Left renal pelvis (tissue), 4 donors: ENCODE results near the gene RNF13. TPM values are rescaled to one million over a fixed set of nuclear protein-coding genes. Genes with fewer than 3 reads are reported as not detected.
"Not testable (repeated sequence)": the region's sequence is repeated elsewhere in the genome, so short reads cannot be mapped to it uniquely, and the experiment has no call there.

ENCODE experiments used
- DNase-seq, 4 donors: peaks; one replicate each; pipeline ENCODE4 v3.0.0-alpha.2; 2013; ENCODE audit warnings: low read depth in 4 of 4, low spot score in 3 of 4
- polyA plus RNA-seq, 4 donors: library from polyadenylated mRNA; unstranded; fragments of 120-200 nt; gene quantifications; one replicate each; pipeline ENCODE4 v1.2.1, GENCODE V29; 2013; ENCODE audit not compliant: insufficient read length in 4 of 4

RNF13 gene
- polyA plus RNA-seq, 4 donors, result 77.2 to 118 (median 89.8) TPM

DNA sequence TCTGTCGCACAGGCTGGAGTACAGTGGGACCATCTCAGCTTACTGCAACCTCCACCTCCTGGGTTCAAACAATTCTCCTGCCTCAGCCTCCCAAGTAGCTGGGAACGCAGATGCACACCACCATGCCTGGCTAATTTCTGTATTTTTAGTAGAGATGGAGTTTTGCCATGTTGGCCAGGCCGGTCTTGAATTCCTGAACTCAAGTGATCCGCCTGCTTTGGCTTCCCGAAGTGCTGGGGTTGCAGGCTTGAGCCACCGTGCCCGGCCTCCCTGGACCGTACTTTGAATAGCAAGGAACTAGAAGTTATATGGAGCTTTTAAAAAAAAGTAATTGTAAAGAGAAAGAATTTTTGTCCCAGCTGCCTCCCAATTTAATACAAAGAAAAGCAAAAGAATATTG, 12.3 kb upstream of the RNF13 start:
- DNase-seq, result no peak

DNA sequence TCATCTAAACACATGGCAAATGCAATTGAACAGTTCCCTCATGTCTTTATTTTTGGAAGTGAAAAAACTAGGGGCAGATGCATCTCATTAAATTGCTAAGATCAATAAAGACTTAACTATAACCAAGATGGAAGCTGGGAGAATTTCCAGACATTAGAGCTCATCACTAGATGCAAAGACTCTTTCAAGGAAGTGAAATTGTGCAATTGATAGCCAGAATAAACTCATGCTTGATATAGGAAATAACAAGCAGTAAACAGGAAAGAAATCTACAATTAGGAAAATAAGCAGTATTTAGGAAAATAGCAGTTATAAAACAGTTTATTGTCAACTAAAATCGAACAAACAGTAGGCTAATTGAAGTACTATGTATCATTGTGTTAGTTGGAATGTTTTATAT, 11.8 kb upstream of the RNF13 start:
- no peak for DNase-seq

DNA sequence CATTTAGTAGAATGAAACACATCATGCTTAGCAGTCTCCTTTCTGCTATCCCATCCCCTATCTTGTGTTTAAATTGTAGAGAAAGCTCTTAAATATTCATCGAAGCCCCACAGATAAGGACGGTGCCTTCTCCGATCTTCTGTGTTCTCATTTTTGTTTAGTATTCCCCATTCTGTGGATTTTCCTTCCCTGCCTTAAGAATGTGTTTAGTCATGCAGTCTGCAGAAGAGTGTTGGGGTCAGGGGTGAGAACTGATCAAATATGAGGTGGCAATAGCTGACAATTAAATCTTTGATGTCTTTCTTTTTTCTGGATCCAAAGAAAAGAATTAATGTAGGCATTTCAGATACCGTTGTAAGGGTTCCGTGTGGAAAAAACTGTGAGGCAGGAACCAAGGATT, 11.4 kb upstream of the RNF13 start:
- no peak for DNase-seq

DNA sequence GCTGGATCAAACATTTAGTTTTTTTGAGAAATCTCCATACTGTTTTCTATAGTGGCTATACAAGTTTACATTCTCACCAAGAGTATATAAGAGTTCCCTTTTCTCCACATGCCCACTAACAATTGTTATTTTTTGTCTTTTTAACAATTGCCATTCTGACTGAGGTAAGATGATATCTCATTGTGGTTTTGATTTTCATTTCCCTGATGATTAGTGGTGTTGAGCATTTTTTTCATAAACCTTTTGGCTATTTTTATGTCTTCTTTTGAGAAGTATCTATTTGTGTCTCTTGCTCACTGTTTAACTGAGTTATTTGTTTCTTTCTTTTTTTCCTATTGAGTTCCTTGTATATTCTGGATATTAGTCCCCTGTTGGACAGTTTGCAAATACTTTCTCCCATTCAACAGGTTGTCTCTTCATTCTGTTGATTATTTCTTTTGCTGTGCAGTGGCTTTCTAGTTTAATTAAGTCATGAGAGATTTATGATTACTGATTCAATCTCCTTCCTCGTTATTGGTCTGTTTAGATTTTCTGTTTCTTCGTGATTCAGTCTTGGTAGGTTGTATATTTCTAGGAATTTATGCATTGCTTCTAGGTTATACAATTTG, 6.7 kb upstream of the RNF13 start:
- no peak for DNase-seq

DNA sequence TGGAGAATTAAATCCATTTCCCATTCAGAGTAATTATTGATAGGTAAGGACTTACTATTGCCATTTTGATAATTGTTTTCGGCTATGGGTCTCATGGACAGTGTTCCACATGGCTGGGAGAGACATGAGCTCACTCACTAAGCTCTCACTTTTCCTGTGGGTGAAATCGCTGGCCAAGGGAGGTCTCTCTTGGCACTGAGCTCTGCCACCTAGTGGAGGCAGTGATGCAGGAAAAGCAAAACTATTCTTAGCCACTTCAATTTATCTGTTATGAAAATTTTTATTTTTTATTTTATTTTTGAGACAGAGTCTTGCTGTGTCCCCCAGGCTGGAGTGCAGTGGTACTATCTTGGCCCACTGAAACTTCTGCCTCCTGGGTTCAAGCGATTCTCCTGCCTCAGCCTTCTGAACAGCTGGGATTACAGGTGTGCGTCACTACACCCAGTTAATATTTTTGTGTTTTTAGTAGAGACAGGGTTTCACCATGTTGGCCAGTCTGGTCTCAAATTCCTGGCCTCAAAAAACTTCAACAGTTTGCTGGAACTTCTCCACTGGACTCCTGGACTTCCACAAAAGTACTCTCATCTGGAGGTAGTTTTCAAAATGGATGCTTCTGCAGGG, 4.7 kb upstream of the RNF13 start:
- peak in 3 of 4 donors; percentile 20 to 34 (median 27) for DNase-seq

DNA sequence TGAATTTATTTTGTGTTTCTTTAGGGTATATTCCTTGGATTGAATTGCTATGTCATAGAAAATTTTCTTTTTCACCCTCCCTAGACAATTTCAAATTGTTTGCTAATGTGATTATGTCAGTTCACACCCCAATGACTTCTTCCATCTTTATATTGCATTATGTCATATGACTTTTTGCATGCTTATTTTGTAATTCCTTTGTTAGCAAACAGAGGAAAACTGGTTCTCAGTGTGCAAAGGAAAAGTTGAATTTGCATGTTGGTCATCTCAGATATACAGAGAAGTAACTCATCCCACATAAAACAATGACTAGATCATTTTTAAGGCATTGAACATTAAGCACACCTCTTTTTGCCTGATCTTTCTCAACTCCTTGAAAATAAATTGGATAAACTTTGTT, 3.3 kb upstream of the RNF13 start:
- no peak for DNase-seq

DNA sequence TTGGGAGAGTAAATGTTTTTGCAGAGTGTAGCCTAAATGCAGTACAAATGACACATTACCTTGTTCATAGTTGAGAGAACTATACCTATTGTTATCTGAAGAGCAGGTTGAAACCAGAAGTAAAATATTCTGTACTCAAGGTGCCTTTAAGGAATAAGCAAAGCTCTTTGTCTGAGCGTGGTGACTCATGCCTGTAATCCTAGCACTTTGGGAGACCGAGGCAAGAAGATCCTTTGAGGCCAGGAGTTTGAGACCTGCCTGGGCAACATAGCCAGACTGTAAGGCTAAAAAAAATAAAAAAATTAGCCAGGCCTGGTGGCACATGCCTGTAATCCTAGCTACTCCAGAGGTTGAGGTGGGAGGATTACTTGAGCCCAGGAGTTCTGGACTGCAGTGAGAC, 2.2 kb upstream of the RNF13 start:
- DNase-seq, result no peak

DNA sequence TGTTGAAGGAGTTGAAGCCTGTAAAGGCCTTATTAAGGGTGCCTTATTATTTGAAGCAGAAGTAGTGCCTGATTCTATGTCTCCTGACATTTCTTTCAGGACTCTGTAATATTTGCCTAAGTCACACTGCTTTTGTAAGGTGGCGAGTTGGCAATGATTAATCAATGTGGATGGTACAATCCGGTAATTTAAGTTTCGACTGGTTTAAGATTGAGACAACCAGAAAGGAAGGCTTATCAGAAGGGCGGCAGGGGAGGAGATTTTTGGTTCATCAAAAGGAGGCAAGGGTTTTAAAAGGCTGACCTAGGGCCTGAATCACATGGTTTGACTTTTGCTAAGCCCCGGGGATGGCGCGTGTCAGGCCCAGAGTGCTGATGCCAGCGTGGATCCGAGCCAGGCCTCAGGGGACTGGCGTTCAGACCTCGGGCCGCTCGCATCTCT, 830 bp upstream of the RNF13 start:
- DNase-seq, result peak in 1 of 4 donors; percentile 20

DNA sequence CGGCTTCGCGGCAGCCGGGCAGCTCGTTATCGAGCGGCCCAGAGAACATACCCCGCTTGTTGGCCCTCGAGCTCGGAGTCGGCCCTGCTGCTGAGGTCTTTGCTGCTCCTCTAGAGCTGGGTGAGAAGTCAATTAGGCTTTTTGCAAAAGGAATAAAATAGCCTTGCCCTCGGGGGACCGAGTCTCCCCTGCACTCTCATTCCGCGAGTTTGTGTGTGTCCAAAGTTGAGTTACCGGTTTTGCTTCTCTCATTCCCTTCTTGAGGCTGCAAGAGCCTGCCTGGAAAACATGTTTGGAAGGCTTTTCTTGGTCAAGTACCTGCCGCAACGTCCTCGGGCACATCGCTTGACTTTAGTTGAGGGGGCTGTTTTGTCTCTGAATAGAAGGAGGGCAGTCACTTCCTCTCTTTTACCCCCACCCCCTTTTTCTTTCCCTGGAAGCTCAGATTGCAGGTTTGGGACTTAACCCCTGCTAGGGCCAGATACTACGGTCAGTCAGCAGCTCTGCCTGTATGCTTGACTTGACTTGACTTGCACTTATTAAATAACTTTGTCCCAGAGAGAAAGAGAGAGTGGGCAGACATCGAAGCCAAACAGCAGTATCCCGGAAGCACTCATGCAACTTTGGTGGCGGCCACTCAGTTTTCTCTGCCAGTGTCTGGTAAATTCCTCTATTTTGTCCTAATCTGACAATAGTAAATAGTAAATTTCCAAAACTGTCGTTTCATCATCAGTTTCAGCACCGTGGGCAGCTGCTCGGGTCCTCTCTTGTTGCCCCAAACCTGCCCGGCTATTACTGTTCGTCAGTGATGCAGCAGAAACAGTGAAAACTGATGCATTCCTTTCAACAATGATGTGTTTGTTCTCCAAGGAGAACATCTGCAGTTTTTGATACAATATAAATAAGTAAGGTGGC, 609 bp downstream of the RNF13 start:
- DNase-seq, result peak in 2 of 4 donors; percentile 22 to 50

DNA sequence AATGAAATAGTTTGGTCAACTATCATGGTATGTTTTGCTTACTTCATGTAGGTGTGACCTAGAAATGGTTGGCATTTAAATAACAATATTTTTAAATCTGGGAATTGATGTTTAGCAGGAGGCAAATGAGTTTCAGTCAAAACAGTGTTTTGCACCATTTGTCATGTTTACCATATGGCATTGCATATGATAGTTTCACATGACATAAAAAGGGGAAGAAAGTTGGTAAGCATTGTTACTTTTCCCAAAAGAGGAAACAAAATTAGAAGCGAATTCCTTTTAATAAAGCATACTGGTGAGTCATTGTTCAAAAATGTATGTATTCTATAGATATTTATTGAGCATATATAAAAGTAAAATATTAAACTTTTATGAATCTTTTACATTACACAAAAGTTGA, 2.3 kb downstream of the RNF13 start:
- no peak for DNase-seq

DNA sequence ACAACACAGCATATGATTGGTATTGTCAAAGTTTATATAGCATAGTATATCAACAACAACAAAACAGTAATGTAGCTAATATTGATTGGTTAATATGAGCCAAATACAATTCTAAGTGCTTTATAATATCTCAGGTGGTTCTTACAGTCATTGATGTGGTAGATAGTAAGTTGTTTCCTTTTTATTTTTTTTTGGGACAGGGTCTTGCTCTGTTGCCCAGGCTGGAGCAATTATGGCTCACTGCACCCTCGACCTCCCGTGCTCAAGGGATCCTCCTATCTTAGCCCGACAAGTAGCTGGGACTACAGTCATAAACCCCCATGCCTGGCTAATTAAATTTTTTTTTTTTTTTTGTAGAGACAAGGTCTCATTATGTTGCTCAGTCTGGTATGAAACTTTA, 2.7 kb downstream of the RNF13 start:
- DNase-seq, result no peak

DNA sequence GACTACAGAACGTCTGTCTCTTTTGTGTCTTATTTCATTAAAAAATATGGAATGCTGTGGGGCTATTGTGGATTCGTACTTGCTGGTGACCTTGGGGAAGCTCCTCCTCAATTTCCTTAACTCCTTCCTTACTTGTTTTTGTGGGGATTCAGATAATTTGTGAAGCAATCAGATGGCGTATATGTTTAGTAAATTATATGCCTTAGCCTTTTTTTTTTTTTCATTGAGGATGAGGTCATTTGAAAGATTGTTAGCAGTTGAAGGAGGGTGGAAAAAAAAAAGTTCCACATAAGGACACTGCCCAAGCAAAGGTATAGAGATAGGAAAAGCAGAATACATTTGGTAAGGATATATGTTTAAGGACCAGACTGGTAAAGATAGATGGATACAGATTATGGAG, 3.3 kb downstream of the RNF13 start:
- DNase-seq, result no peak

DNA sequence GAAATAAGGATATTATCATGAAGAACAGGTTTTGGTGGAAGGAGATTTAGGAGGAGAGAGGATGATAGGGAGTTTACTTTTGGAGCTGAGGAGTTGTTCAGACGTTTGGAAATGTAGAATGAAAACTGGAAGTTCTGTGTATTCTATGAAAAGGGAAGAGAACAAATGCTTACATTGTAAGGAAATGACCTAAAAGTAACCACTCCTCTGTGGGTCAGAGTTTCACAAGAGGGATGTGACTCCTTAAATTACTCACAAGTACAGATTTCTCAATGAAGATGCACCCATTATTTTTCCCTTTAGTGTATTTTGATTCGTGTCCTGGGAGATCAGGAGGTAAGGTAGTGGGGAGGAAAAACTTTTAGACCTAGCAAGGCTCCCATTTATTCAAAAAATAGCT, 4.0 kb downstream of the RNF13 start:
- no peak for DNase-seq

DNA sequence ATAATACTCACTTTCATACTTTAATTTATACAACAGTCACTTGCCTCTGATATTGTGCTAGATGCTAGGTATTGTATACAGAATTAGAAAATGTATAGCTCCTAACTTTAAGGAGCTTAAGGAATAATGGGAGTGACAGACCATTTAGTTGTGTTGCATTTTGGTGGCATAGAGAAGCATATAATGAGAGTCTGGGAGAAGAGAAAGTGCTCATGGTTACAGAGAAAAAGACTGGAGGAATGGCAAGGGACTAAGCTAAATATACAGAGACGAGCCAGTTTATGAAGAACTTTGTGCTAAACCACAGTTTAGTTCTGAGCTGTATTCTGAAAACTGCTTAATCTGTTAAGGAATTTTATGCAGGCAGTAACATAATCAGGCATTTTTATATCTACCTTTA, 6.4 kb downstream of the RNF13 start:
- no peak for DNase-seq

DNA sequence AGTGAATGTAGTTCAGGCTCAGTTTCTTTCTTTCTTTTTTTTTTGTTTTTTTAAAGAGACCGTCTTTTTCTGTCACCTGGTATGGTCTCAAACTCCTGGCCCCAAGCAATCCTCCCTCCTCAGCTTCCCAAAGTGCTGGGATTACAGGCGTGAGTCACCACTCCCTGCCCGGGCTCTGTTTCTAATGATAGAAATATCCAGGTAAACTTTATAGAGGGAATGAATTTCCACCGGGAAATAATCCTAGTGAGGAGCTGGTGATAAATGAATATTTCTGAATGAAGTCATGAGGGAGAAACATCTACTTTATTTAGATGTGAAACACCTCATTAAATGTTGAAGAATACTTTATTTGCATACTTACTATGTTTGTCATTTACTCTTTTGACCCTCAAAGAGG, 7.2 kb downstream of the RNF13 start:
- DNase-seq, result no peak

DNA sequence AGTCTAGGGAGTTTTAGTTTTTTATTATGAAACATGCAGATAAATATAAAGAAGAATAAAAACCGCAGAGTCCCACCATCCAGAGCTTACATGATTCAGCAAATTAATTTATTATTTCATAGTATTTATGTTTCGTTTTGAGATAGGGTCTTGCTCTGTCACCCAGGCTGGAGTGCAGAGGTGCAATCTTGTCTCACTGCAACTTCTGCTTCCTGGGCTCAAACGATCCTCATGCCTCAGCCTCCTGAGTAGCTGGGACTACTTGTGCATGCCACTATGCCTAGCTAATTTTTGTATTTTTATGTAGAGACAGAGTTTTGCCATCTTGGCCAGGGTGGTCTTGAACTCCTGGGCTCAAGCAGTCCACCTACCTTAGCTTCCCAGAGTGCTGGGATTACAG, 13.6 kb downstream of the RNF13 start:
- no peak for DNase-seq

DNA sequence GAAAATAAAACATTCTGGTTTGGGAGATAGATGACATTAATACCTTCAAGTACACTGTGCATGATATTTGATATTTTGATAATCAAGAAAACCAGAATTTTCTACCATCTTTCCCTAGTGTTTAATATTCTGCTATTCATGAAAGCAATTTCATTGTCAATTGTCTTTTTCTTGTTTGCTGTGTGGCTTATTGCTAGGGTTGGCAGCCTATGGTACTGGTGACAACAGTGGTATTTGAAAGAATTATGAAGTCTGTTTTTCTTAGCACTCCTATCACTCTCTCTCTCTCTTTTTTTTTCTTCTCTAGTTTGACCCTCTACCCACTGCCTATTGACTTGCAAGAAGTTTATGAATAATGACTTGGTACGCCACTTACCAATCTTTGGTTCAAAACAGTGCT, 15.4 kb downstream of the RNF13 start:
- no peak for DNase-seq

DNA sequence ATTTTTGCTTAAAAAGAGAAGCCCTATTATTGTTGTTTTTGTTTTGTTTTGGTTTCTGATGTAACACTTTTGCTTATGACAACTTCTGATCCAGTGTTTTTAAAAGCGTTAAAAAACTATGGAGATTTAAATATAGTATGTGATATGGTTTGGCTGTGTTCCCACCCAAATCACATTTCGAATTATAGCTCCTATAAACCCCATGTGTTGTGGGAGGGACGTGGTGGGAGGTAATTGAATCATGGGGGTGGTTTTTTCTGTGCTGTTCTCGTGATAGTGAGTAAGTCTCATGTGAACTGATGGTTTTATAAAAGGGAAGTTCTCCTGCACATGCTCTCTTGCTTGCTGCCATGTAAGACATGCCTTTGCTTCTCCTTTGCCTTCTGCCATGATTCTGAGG, 16.6 kb downstream of the RNF13 start:
- not testable (repeated sequence) for DNase-seq

DNA sequence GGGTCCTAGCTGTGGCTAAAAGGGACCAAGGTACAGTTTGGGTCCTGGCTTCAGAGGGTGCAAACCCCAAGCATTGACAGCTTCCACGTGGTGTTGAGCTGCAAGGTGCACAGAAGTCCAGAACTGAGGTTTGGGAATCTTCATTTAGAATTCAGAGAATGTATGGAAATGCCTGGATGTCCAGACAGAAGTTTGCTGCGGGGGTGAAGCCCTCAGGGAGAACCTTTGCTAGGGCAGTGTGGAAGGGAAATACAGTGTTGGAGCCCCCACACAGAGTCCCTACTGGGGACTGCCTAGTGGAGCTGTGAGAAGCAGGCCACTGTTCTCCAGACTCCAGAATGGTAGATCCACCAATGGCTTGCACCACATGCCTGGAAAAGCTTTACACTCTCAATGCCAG, 17.9 kb downstream of the RNF13 start:
- DNase-seq, result no peak

DNA sequence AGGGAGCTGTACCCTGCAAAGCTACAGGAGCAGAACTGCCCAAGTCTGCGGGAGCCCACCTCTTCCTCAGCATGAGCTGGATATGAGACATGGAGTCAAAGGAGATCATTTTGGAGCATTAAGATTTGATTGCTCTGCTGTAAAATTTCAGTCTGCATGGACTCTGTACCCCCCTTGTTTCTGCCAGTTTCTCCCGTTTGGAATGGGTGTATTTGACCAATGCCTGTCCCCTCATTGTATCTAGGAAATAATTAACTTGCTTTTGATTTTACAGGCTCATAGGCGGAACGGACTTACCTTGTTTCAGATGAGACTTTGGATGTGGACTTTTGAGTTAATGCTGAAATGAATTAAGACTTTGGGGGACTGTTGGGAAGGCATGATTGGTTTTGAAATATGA, 18.3 kb downstream of the RNF13 start:
- no peak for DNase-seq

DNA sequence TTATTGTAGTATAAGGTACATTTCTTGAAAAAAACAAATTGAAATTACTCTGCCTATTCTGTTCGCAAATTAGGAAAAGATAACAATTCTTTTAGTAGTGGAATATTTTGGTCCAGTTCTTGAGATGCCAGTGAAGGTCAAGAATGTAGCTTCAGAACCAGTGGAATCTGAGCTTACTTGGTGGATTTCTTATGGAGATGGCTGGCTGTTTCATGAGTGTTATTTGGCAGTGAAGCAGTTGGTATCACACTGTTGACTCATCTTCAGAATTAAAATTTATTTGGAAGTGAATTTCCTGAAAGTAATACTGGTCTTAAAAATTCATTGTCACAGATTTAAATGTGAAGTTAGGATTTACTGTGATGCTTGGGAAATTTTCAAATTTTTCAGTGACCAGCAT, 19.1 kb downstream of the RNF13 start:
- DNase-seq, result no peak

DNA sequence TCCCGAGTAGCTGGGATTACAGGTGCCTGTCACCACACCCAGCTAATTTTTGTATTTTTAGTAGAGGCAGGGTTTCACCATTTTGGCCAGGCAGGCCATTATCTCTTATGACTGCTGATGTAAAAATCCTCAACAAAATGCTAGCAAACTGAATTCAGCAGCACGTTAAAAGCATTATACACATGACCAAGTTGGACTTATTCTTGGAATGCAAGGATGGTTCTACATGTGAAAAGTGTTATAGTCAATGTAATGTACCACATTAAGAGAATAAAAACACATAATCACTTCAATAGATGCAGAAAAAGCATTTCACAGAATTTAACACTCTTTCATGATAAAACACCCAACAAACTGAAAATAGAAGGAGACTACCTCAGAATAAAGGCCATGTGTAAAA, 20.2 kb downstream of the RNF13 start:
- no peak for DNase-seq
